HG03558 (cell line): Measurements from ENCODE around the gene COL5A3.

Experiments used
- ATAC-seq: cut with Tn5 transposase; IDR thresholded peaks from one replicate; pipeline ENCODE4 v1.9.1; 2021; ENCODE audit warnings: moderate number of reproducible peaks; ENCODE audit not compliant: unreplicated experiment; ENCODE audit errors: extremely low read depth

COL5A3 gene

GRCh38 chr19:9911524-9912185 lies 98.6 kb downstream of the COL5A3 start:
- ATAC-seq: no peak

GRCh38 chr19:9910625-9911024 lies 99.7 kb downstream of the COL5A3 start:
- ATAC-seq: no peak
